HepG2 (cell line): ENCODE measurements around the gene ARL3. TPM values are rescaled to one million over a fixed set of nuclear protein-coding genes. Genes with fewer than 3 reads are reported as not detected.
A peak's percentile ranks its signal among the peaks of the same experiment; 100 is the strongest.

ENCODE experiments used
- ATF1 ChIP-seq: IDR thresholded peaks from 2 replicates; pipeline ENCODE4 v1.6.1; 2016; ENCODE audit warnings: mild to moderate bottlenecking, control low read depth
- EED ChIP-seq: sonication (generic); formaldehyde crosslinking; IDR thresholded peaks from 2 replicates; pipeline ENCODE4 v1.5.0; 2020; ENCODE audit warnings: mild to moderate bottlenecking, missing genetic modification reagents
- HNF4G ChIP-seq, 2 experiments: sonication (generic) in 1 of 2; formaldehyde crosslinking in 1 of 2; IDR thresholded peaks; 2 replicates each; pipeline versions ENCODE4 v1.4.0 to v1.6.1; 2011 to 2020; ENCODE audit warnings: borderline replicate concordance in 2 of 2, low read depth in 2 of 2, mild to moderate bottlenecking in 2 of 2, low read length in 1 of 2, missing genetic modification reagents in 1 of 2, moderate library complexity in 1 of 2
- MBNL3 ChIP-seq: fragments of 250-450 bp; sonication (Bioruptor Pico); conservative IDR thresholded peaks from 2 replicates; pipeline ENCODE4 v1.8.0; 2022; ENCODE audit warnings: mild to moderate bottlenecking, inconsistent platforms
- NR2F1 ChIP-seq, 2 experiments: fragments of 450-650 bp in 1 of 2; formaldehyde crosslinking in 1 of 2; IDR thresholded peaks; 2 replicates each; pipeline versions ENCODE4 v1.5.0 to v1.6.1; 2016 to 2020; ENCODE audit warnings: mild to moderate bottlenecking in 1 of 2, missing compliant biosample characterization in 1 of 2, missing genetic modification reagents in 1 of 2, moderate library complexity in 1 of 2
- RNF219 ChIP-seq: sonication (generic); formaldehyde crosslinking; IDR thresholded peaks from 2 replicates; pipeline ENCODE4 v1.5.0; 2020; ENCODE audit warnings: mild to moderate bottlenecking, missing genetic modification reagents
- SAP130 ChIP-seq: IDR thresholded peaks from 2 replicates; pipeline ENCODE4 v1.6.1; 2016; ENCODE audit warnings: low read depth
- SNAPC2 ChIP-seq: sonication (generic); formaldehyde crosslinking; IDR thresholded peaks from 2 replicates; pipeline ENCODE4 v1.8.1; 2022; ENCODE audit warnings: mild to moderate bottlenecking, missing genetic modification reagents
- TEAD3 ChIP-seq: optimal IDR thresholded peaks from 2 replicates; pipeline ENCODE3; 2016; ENCODE audit warnings: borderline replicate concordance
- ZNF143 ChIP-seq: sonication (generic); formaldehyde crosslinking; IDR thresholded peaks from 2 replicates; pipeline ENCODE4 v1.4.0; 2020; ENCODE audit warnings: missing genetic modification reagents
- ZNF230 ChIP-seq: sonication (generic); formaldehyde crosslinking; IDR thresholded peaks from 2 replicates; pipeline ENCODE4 v1.4.0; 2020; ENCODE audit warnings: mild to moderate bottlenecking, missing genetic modification reagents
- ZNF296 ChIP-seq: sonication (generic); formaldehyde crosslinking; conservative IDR thresholded peaks from 2 replicates; pipeline ENCODE4 v1.5.0; 2020; ENCODE audit warnings: mild to moderate bottlenecking, missing genetic modification reagents
- ZNF34 ChIP-seq: sonication (generic); formaldehyde crosslinking; IDR thresholded peaks from 2 replicates; pipeline ENCODE4 v1.4.0; 2020; ENCODE audit warnings: mild to moderate bottlenecking, missing genetic modification reagents, borderline replicate concordance
- ZNF501 ChIP-seq: sonication (generic); formaldehyde crosslinking; IDR thresholded peaks from 2 replicates; pipeline ENCODE4 v1.5.1; 2020; ENCODE audit warnings: mild to moderate bottlenecking, moderate library complexity, missing genetic modification reagents
- ZNF652 ChIP-seq: IDR thresholded peaks from 2 replicates; pipeline ENCODE4 v1.6.1; 2016; ENCODE audit warnings: low read depth, borderline replicate concordance
- polyA plus RNA-seq, 8 experiments: library from polyadenylated mRNA; depleted of rRNA in 3 of 8; stranded (reverse) in 7 of 8; unstranded in 1 of 8; fragments of >200 nt; fragmentation: Illumina TruSeq in 4 of 8; extraction: Trizol in 4 of 8; gene quantifications; 2 replicates each; pipeline versions ENCODE4 v1.2.1 to v1.2.3, GENCODE V29; 2011 to 2016; ENCODE audit warnings: low read depth in 4 of 8, missing spikeins in 1 of 8, mixed read lengths in 1 of 8; ENCODE audit not compliant: insufficient read depth in 1 of 8
- total RNA-seq, 5 experiments: library from RNA; depleted of rRNA; stranded (reverse); fragments of >200 nt; fragmentation: Illumina TruSeq; extraction: Trizol; gene quantifications; 2 replicates each; pipeline ENCODE4 v1.2.3, GENCODE V29; 2016; ENCODE audit warnings: low read depth in 1 of 5
- TF ChIP-seq, protein P1 (sequence below): sonication (generic); formaldehyde crosslinking; IDR thresholded peaks from 2 replicates; pipeline ENCODE4 v1.4.0; 2020; ENCODE audit warnings: missing genetic modification reagents
- TF ChIP-seq, protein P2 (sequence below): sonication (generic); formaldehyde crosslinking; IDR thresholded peaks from 2 replicates; pipeline ENCODE4 v1.9.0; 2021; ENCODE audit warnings: missing genetic modification reagents, borderline replicate concordance

The ARL3 gene
- total and polyA plus RNA-seq, 2 of the 13 experiments (the other 11 are each of a cell fraction or from before 2014, with no cell fraction given) = 5.2 to 6.6 TPM

DNA sequence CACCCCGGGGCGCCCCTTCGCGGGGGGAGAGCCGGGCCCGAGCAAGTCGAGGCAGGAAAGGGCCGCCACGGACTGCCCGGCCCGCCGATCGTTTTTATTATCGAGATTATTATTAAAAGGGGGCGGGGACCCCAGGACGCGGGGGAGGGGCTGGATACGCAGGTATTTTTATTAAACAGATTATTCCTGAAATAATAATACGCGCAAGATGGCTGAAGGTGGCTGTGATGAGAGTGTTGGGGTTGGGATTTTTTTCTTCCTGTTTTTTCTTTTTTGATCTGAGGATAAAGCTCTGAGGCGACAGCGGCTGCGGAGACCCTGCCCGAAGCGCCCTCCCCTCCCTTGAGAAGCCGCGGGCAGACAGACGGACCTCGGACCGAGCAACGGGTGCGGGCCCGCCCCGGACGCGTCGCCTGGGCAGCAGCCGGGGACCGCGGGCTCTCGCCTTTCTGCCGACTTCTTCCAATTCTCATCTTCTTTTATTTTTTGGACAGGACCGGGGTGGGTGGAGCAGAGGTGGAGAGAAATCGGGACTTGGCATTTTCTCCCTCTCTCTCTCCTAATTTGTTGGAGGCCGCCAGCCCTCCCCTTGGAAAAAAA, 71.4 kb downstream of the ARL3 start (continued):
- TF ChIP-seq, protein P1, sequence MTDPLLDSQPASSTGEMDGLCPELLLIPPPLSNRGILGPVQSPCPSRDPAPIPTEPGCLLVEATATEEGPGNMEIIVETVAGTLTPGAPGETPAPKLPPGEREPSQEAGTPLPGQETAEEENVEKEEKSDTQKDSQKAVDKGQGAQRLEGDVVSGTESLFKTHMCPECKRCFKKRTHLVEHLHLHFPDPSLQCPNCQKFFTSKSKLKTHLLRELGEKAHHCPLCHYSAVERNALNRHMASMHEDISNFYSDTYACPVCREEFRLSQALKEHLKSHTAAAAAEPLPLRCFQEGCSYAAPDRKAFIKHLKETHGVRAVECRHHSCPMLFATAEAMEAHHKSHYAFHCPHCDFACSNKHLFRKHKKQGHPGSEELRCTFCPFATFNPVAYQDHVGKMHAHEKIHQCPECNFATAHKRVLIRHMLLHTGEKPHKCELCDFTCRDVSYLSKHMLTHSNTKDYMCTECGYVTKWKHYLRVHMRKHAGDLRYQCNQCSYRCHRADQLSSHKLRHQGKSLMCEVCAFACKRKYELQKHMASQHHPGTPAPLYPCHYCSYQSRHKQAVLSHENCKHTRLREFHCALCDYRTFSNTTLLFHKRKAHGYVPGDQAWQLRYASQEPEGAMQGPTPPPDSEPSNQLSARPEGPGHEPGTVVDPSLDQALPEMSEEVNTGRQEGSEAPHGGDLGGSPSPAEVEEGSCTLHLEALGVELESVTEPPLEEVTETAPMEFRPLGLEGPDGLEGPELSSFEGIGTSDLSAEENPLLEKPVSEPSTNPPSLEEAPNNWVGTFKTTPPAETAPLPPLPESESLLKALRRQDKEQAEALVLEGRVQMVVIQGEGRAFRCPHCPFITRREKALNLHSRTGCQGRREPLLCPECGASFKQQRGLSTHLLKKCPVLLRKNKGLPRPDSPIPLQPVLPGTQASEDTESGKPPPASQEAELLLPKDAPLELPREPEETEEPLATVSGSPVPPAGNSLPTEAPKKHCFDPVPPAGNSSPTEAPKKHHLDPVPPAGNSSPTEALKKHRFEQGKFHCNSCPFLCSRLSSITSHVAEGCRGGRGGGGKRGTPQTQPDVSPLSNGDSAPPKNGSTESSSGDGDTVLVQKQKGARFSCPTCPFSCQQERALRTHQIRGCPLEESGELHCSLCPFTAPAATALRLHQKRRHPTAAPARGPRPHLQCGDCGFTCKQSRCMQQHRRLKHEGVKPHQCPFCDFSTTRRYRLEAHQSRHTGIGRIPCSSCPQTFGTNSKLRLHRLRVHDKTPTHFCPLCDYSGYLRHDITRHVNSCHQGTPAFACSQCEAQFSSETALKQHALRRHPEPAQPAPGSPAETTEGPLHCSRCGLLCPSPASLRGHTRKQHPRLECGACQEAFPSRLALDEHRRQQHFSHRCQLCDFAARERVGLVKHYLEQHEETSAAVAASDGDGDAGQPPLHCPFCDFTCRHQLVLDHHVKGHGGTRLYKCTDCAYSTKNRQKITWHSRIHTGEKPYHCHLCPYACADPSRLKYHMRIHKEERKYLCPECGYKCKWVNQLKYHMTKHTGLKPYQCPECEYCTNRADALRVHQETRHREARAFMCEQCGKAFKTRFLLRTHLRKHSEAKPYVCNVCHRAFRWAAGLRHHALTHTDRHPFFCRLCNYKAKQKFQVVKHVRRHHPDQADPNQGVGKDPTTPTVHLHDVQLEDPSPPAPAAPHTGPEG (CRISPR knock-in tag) = no peak
- TF ChIP-seq SNAPC2 (CRISPR knock-in tag) = no peak
- TF ChIP-seq HNF4G (IDR thresholded peaks at IDR 0.05; ENCODE audit: borderline replicate concordance, low read depth, low read length) = peak; percentile 47; the same call in 1 of the 2 replicates
- no peak for TF ChIP-seq HNF4G (CRISPR knock-in tag; IDR thresholded peaks at IDR 0.05; ENCODE audit: borderline replicate concordance, low read depth)
- no peak for TF ChIP-seq ZNF143 (CRISPR knock-in tag)
- no peak for TF ChIP-seq ZNF34 (CRISPR knock-in tag)
- no peak for TF ChIP-seq NR2F1 (CRISPR knock-in tag; IDR thresholded peaks at IDR 0.05)
- TF ChIP-seq ZNF652 (CRISPR knock-in tag) = no peak
- TF ChIP-seq ATF1 (CRISPR knock-in tag) = no peak
- TF ChIP-seq, protein P2, sequence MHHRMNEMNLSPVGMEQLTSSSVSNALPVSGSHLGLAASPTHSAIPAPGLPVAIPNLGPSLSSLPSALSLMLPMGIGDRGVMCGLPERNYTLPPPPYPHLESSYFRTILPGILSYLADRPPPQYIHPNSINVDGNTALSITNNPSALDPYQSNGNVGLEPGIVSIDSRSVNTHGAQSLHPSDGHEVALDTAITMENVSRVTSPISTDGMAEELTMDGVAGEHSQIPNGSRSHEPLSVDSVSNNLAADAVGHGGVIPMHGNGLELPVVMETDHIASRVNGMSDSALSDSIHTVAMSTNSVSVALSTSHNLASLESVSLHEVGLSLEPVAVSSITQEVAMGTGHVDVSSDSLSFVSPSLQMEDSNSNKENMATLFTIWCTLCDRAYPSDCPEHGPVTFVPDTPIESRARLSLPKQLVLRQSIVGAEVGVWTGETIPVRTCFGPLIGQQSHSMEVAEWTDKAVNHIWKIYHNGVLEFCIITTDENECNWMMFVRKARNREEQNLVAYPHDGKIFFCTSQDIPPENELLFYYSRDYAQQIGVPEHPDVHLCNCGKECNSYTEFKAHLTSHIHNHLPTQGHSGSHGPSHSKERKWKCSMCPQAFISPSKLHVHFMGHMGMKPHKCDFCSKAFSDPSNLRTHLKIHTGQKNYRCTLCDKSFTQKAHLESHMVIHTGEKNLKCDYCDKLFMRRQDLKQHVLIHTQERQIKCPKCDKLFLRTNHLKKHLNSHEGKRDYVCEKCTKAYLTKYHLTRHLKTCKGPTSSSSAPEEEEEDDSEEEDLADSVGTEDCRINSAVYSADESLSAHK (CRISPR knock-in tag) = no peak
- no peak for TF ChIP-seq ZNF501 (CRISPR knock-in tag)
- TF ChIP-seq SAP130 = no peak; the same call in none of the 2 replicates
- no peak for TF ChIP-seq ZNF296 (CRISPR knock-in tag)
- no peak for TF ChIP-seq TEAD3 (CRISPR knock-in tag)
- no peak for TF ChIP-seq MBNL3 (CRISPR knock-in tag)
- TF ChIP-seq EED (CRISPR knock-in tag) = no peak
- no peak for TF ChIP-seq ZNF230 (CRISPR knock-in tag)
- no peak for TF ChIP-seq RNF219 (CRISPR knock-in tag)
